GM23248 (cell line): ENCODE measurements around the gene MDN1.

Source experiments
- EZH2 ChIP-seq: fragments of 200-600 bp; sonication (generic); IDR thresholded peaks from 2 replicates; pipeline ENCODE4 v1.6.1; 2018; ENCODE audit warnings: antibody characterized with exemption, mild to moderate bottlenecking; ENCODE audit not compliant: insufficient read depth, poor library complexity, severe bottlenecking
- EZH2phosphoT487 ChIP-seq: fragments of 200-600 bp; sonication (generic); IDR thresholded peaks from 2 replicates; pipeline ENCODE4 v1.6.1; 2018; ENCODE audit warnings: antibody characterized with exemption, moderate library complexity, mild to moderate bottlenecking, low read depth; ENCODE audit not compliant: insufficient read depth

DNA sequence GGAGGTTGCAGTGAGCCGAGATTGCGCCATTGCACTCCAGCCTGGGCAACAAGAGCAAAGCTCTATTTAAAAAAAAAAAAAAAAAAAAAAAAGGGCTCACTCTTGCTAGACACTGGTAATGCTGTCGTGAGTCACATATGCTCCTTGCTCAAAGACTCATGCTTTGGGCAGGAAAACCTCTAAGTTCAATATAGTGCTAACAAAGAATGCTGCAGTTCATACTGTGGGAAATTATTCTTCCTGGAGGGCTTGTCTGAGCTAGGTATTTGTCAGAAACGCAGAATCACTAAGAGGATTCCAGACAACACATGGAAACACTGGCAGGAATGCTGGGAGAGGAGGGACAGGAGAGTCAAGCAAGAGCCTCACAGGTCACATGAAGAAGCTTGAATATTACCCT is 178.8 kb downstream of the MDN1 start:
- TF ChIP-seq EZH2 (no peak), EZH2phosphoT487 (no peak)
